ENCODE data around the gene SMARCAL1. TPM values are rescaled to one million over a fixed set of nuclear protein-coding genes. Genes with fewer than 3 reads are reported as not detected.

Gene SMARCAL1
- total and polyA plus RNA-seq, 2 of the 4 experiments (the other 2 are of a cell fraction) = 13.6 to 21.0 TPM

- ChIA-PET POLR2A (ENCODE audit: unreplicated experiment) (interaction anchor here (0.6 kb wide), 1 partner anchor 12 kb away, joined by 5 read pairs; no protein-coding TSS in a partner anchor), CTCF (no interaction called here)
- dilution Hi-C loops (cut with HindIII; ENCODE audit: low sequenced_read_pairs, unreplicated experiment) = no loop called here
- H3K4me3 ChIP-seq (ENCODE audit: insufficient read depth, low read depth, low read length) = no peak overlapping the region
- no peak overlapping the region for H2AFZ ChIP-seq (replicated peaks; ENCODE audit: low read length, poor library complexity)
- no peak overlapping the region for H3K4ac ChIP-seq (ENCODE audit: low read depth, low read length)
- no peaks in the 10 kb centered on the region for H3K9me3 ChIP-seq (ENCODE audit: control insufficient read depth, insufficient read depth, low read length)
- H4K20me1 ChIP-seq (ENCODE audit: insufficient read depth, low read length) = peaks cover 3% of the 10 kb centered on the region; the same call in 1 of the 2 replicates
- H3K27me3 ChIP-seq (ENCODE audit: control insufficient read depth, insufficient read depth, low read length) = no peaks in the 10 kb centered on the region
- H3K9me1 ChIP-seq (ENCODE audit: insufficient read depth, low read length) = peaks cover 8% of the 10 kb centered on the region
- intact Hi-C loops (cut with micrococcal nuclease) = no loop called here
- BruUV-seq (replicated peaks) = no TSS peak
- H3K23ac ChIP-seq (ENCODE audit: low read depth, low read length) = no peak overlapping the region
- no peak for ATAC-seq (ENCODE audit: low read depth)
- H3K79me1 ChIP-seq (ENCODE audit: low read depth in 1 of 2, low read length in 2 of 2) = peaks cover 0 to 3% of the 10 kb centered on the region in 2 experiments; a peak in 1 of 4 replicates
- no peak overlapping the region for H3K56ac ChIP-seq (ENCODE audit: extremely low read depth, insufficient read depth, low read length)
- no peak overlapping the region for H4K8ac ChIP-seq (ENCODE audit: low read depth in 2 of 2, low read length in 2 of 2)
- H3K4me1 ChIP-seq (ENCODE audit: control insufficient read depth, insufficient read depth, low read length) = peaks cover 2% of the 10 kb centered on the region
- H2BK20ac ChIP-seq (ENCODE audit: low read depth, low read length) = no peak overlapping the region
- no peak overlapping the region for H4K91ac ChIP-seq (ENCODE audit: insufficient read depth, low read depth, low read length)
- no peak overlapping the region for H2BK15ac ChIP-seq (ENCODE audit: low read depth, low read length)
- H2AK5ac ChIP-seq (ENCODE audit: low read depth, low read length) = no peak overlapping the region
- no peak overlapping the region for H2AK9ac ChIP-seq (replicated peaks; ENCODE audit: low read depth, low read length, poor library complexity)
- no peak overlapping the region for H3K18ac ChIP-seq (ENCODE audit: low read depth, low read length)
- no peak overlapping the region for H3K4me2 ChIP-seq (ENCODE audit: low read depth, low read length)
- in situ Hi-C loops (cut with MboI; ENCODE audit: low sequenced_read_pairs) = no loop called here
- no peak overlapping the region for H4K5ac ChIP-seq (ENCODE audit: low read depth, low read length)
- H3K36me3 ChIP-seq (ENCODE audit: control insufficient read depth, insufficient read depth, low read length) = peaks cover 40% of the 10 kb centered on the region
- H2BK120ac ChIP-seq (ENCODE audit: low read depth, low read length) = no peak overlapping the region
- no peak for DNase-seq
- H3K14ac ChIP-seq (replicated peaks; ENCODE audit: low read depth, low read length) = no peak overlapping the region
- TF ChIP-seq NFE2L2 (IDR thresholded peaks at IDR 0.05; ENCODE audit: low read depth, low read length) = no peak
- no peak for TF ChIP-seq FOS (IDR thresholded peaks at IDR 0.05; ENCODE audit: low read depth, low read length)
- TF ChIP-seq MXI1 (IDR thresholded peaks at IDR 0.05; ENCODE audit: borderline replicate concordance, low read depth, low read length) = no peak
- no peak for TF ChIP-seq RAD21 (IDR thresholded peaks at IDR 0.05; ENCODE audit: low read length)
- no peak overlapping the region for H2BK5ac ChIP-seq (ENCODE audit: low read depth, low read length, poor library complexity, severe bottlenecking)
- no peak overlapping the region for H3K27ac ChIP-seq (ENCODE audit: insufficient read depth, low read length)
- H3K9ac ChIP-seq (ENCODE audit: low read depth, low read length) = no peak overlapping the region
Observed at GRCh38 chr2:216431531-216431856, 19.2 kb downstream of the SMARCAL1 start.

All from IMR-90 (cell line).